Measurements from ENCODE around the gene FGGY. TPM values are rescaled to one million over a fixed set of nuclear protein-coding genes. Genes with fewer than 3 reads are reported as not detected.

FGGY gene
- total RNA-seq, 1 experiment from 2014 or later: 17.8 TPM

- POLR2A ChIA-PET (ENCODE audit: unreplicated experiment): no interaction called here
- no peak overlapping the region for H3K27ac ChIP-seq
- intact Hi-C loops (cut with micrococcal nuclease; ENCODE audit: unreplicated experiment): no loop called here
Observed at GRCh38 chr1:59752556-59753414, 455.9 kb downstream of the FGGY start.

GRCh38 chr1:59755069-59755685 is 458.3 kb downstream of the FGGY start:
- ChIA-PET CTCF (no interaction called here), POLR2A (ENCODE audit: unreplicated experiment) (no interaction called here)
- H3K27ac ChIP-seq: no peak overlapping the region
- H3K79me2 ChIP-seq (ENCODE audit: low read depth): no peaks in the 10 kb centered on the region
- no peaks in the 10 kb centered on the region for H4K20me1 ChIP-seq (ENCODE audit: insufficient read depth)
- no TSS peak for BruUV-seq (replicated peaks)
- no peaks in the 10 kb centered on the region for H3K36me3 ChIP-seq (ENCODE audit: low read depth)
- intact Hi-C loops (cut with micrococcal nuclease; ENCODE audit: unreplicated experiment): loop anchor here (5.0 kb wide), 2 partner anchors 1088 to 1103 kb away; no protein-coding TSS in a partner anchor
- TF ChIP-seq CTCF (conservative IDR thresholded peaks at IDR 0.05) (no peak), EZH2 (IDR thresholded peaks at IDR 0.05; ENCODE audit: low read depth) (no peak)
- DNase-seq: no peak
- no peak overlapping the region for H3K4me3 ChIP-seq
- H2AFZ ChIP-seq: no peak overlapping the region
- no peaks in the 10 kb centered on the region for H3F3A ChIP-seq (ENCODE audit: insufficient read depth, low read depth)
- peaks cover 15% of the 10 kb centered on the region for H3K4me1 ChIP-seq (replicated peaks; ENCODE audit: insufficient read depth)
- H3K9me3 ChIP-seq (ENCODE audit: insufficient read depth, low read depth): no peaks in the 10 kb centered on the region
- H3K9me2 ChIP-seq (ENCODE audit: insufficient read depth): no peaks in the 10 kb centered on the region
- no peaks in the 10 kb centered on the region for H3K27me3 ChIP-seq (ENCODE audit: insufficient read depth, low read depth)
- H3K4me2 ChIP-seq: no peak overlapping the region

More at GRCh38 chr1:59752556-59753414, 455.9 kb downstream of the FGGY start:
- Histone ChIP-seq H3K4me1 (replicated peaks; ENCODE audit: insufficient read depth) (peaks cover 11% of the 10 kb centered on the region), H3K9me3 (ENCODE audit: insufficient read depth, low read depth) (no peaks in the 10 kb centered on the region), H3K9me2 (ENCODE audit: insufficient read depth) (no peaks in the 10 kb centered on the region), H3F3A (ENCODE audit: insufficient read depth, low read depth) (no peaks in the 10 kb centered on the region), H3K4me3 (no peak overlapping the region), H3K36me3 (ENCODE audit: low read depth) (no peaks in the 10 kb centered on the region), H3K79me2 (ENCODE audit: low read depth) (no peaks in the 10 kb centered on the region), H3K4me2 (no peak overlapping the region), H2AFZ (no peak overlapping the region), H4K20me1 (ENCODE audit: insufficient read depth) (no peaks in the 10 kb centered on the region), H3K27me3 (ENCODE audit: insufficient read depth, low read depth) (no peaks in the 10 kb centered on the region)
- no TSS peak for BruUV-seq (replicated peaks)
- no peak for TF ChIP-seq CTCF (conservative IDR thresholded peaks at IDR 0.05)
- TF ChIP-seq EZH2 (IDR thresholded peaks at IDR 0.05; ENCODE audit: low read depth): no peak
- DNase-seq: no peak
- CTCF ChIA-PET: interaction anchor here (0.7 kb wide), 1 partner anchor 1236 kb away, joined by 3 read pairs; no protein-coding TSS in a partner anchor

- no peak overlapping the region for H3K27ac ChIP-seq
- no peak overlapping the region for H2AFZ ChIP-seq
- no peaks in the 10 kb centered on the region for H3K9me3 ChIP-seq (ENCODE audit: insufficient read depth, low read depth)
- no peaks in the 10 kb centered on the region for H3F3A ChIP-seq (ENCODE audit: insufficient read depth, low read depth)
- H3K27me3 ChIP-seq (ENCODE audit: insufficient read depth, low read depth): no peaks in the 10 kb centered on the region
- ChIA-PET CTCF (no interaction called here), POLR2A (ENCODE audit: unreplicated experiment) (no interaction called here)
- H3K4me3 ChIP-seq: no peak overlapping the region
- H3K79me2 ChIP-seq (ENCODE audit: low read depth): no peaks in the 10 kb centered on the region
- no peak overlapping the region for H3K4me2 ChIP-seq
- no peaks in the 10 kb centered on the region for H4K20me1 ChIP-seq (ENCODE audit: insufficient read depth)
- H3K4me1 ChIP-seq (replicated peaks; ENCODE audit: insufficient read depth): peaks cover 5% of the 10 kb centered on the region
- no peak for DNase-seq
- no peaks in the 10 kb centered on the region for H3K9me2 ChIP-seq (ENCODE audit: insufficient read depth)
- BruUV-seq (replicated peaks): no TSS peak
- TF ChIP-seq CTCF (conservative IDR thresholded peaks at IDR 0.05) (no peak), EZH2 (IDR thresholded peaks at IDR 0.05; ENCODE audit: low read depth) (no peak)
- intact Hi-C loops (cut with micrococcal nuclease; ENCODE audit: unreplicated experiment): loop anchor here (5.0 kb wide), 2 partner anchors 1090 to 1105 kb away; no protein-coding TSS in a partner anchor
- H3K36me3 ChIP-seq (ENCODE audit: low read depth): no peaks in the 10 kb centered on the region
Observed at GRCh38 chr1:59757197-59757747, 460.4 kb downstream of the FGGY start.
